Cardiac muscle cell (in vitro differentiated cells and primary cell): ENCODE measurements around the gene PDIA4. TPM values are rescaled to one million over a fixed set of nuclear protein-coding genes. Genes with fewer than 3 reads are reported as not detected.

Experiments
- DNase-seq, 2 donors: peaks; one replicate each; pipeline versions ENCODE4 v3.0.0 to v3.0.0-alpha.2; 2010 to 2017; ENCODE audit warnings: low read depth in 1 of 2, low spot score in 1 of 2
- H3K27ac ChIP-seq: fragments of 200-600 bp; sonication (generic); 2 replicates; pipeline ENCODE4 v1.5.1; 2016
- H3K27me3 ChIP-seq: fragments of 200-600 bp; sonication (generic); 2 replicates; pipeline ENCODE4 v1.6.0; 2016; ENCODE audit warnings: control low read depth
- H3K36me3 ChIP-seq: fragments of 200-600 bp; sonication (generic); 2 replicates; pipeline ENCODE4 v1.5.1; 2016; ENCODE audit warnings: control low read depth
- H3K4me1 ChIP-seq: fragments of 200-600 bp; sonication (generic); 2 replicates; pipeline ENCODE4 v1.8.1; 2017; ENCODE audit warnings: low read depth, mild to moderate bottlenecking, mixed run types
- H3K4me3 ChIP-seq: fragments of 200-600 bp; sonication (generic); 2 replicates; pipeline ENCODE4 v1.5.1; 2016; ENCODE audit warnings: mild to moderate bottlenecking
- H3K9me3 ChIP-seq: fragments of 200-600 bp; sonication (generic); 2 replicates; pipeline ENCODE4 v1.5.1; 2017; ENCODE audit warnings: low read depth, mild to moderate bottlenecking, control low read depth
- CTCF ChIP-seq: IDR thresholded peaks from 2 replicates; pipeline ENCODE4 v1.5.1; 2012; ENCODE audit warnings: low read depth, mild to moderate bottlenecking, low read length
- polyA plus RNA-seq: library from polyadenylated mRNA; unstranded; fragments of >200 nt; fragmentation: Nextera tagmentation; extraction: Ambion mirVana; gene quantifications from 2 replicates; pipeline ENCODE4 v1.2.1, GENCODE V29; 2016
- total RNA-seq: library from RNA; depleted of rRNA; stranded (reverse); fragments of >200 nt; gene quantifications from 2 replicates; pipeline ENCODE4 v1.2.3, GENCODE V29; 2016

PDIA4 gene
- total and polyA plus RNA-seq, 2 experiments from 2014 or later: 150 to 367 TPM

DNA sequence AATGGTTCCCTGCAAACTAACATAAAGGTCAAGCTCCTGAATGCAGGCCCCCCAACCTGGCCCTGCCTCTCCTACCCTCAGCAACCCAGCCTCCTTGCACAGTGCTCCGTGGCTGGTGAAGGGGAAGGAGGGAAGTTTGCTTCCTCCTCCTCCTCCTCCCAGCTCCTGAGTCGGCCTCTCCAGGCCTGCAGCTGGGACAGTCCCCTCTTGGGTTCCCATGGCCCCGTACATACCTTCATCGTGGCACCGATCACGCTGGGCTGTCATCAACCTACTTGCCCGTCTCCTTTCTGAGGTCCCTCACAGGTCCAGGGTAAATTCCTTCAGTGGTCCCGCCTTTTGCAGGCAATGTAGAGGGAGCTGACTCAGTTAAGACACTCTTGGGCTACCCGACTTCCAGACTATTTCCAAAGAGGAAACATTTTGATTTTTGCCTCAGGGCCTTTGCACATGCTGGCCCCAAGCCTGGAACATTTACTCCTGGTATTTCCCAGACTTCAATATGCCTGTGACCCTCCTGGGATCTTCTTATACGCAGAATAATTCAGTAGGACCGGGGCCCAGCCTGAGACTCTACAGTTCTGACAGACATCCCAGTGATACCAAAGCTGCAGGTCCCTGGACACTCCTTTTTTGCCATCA, 26.8 kb downstream of the PDIA4 start:
- Histone ChIP-seq H3K4me3 (no peak overlapping the region), H3K9me3 (no peaks in the 10 kb centered on the region), H3K36me3 (peaks cover 17% of the 10 kb centered on the region), H3K4me1 (no peaks in the 10 kb centered on the region), H3K27me3 (no peaks in the 10 kb centered on the region), H3K27ac (no peak overlapping the region)
- DNase-seq: no peak
- no peak for TF ChIP-seq CTCF

DNA sequence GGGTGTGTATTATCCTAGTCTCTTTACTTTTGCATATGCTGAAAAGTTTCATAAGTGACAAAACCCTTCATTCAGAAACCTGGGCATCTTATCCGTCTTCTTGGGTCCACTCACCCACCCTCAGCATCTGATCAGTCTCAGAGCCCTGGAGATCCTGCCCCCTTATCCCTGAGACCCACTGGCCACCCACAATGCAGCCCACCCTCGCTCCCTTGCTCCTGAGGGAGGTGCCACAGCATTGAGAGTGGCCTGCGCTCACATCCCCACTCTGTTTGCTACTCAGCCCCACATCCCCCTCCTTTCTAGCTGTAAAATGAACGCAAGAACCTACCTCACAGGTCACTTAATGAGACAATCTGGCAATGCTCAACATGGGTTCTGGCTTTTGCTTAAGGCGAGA, 27.3 kb downstream of the PDIA4 start:
- Histone ChIP-seq H3K27ac (no peak overlapping the region), H3K4me3 (no peak overlapping the region), H3K36me3 (peaks cover 16% of the 10 kb centered on the region), H3K4me1 (no peaks in the 10 kb centered on the region), H3K9me3 (no peaks in the 10 kb centered on the region), H3K27me3 (no peaks in the 10 kb centered on the region)
- DNase-seq: no peak
- no peak for TF ChIP-seq CTCF

DNA sequence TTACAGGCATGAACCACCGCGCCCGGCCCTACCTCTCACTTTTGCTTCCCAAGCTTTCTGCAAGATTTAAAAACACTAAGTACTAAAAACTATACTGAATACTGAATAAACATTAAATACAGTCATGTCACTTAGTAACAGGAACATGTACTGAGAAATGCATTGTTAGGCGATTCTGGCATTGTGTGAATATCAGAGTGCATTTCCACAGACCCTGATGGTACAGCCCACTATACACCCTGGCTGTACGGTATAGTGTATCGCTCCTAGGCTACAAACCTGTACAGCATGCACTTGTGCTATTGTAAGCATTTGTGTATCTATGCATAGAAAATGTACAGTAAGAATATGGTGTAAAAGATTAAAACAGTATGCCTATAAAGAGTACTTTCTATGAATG, 29.1 kb downstream of the PDIA4 start:
- H3K4me1 ChIP-seq: no peaks in the 10 kb centered on the region
- TF ChIP-seq CTCF: no peak
- DNase-seq: no peak
- peaks cover 6% of the 10 kb centered on the region for H3K36me3 ChIP-seq
- H3K27me3 ChIP-seq: no peaks in the 10 kb centered on the region
- no peak overlapping the region for H3K4me3 ChIP-seq
- H3K27ac ChIP-seq: no peak overlapping the region
- H3K9me3 ChIP-seq: no peaks in the 10 kb centered on the region

DNA sequence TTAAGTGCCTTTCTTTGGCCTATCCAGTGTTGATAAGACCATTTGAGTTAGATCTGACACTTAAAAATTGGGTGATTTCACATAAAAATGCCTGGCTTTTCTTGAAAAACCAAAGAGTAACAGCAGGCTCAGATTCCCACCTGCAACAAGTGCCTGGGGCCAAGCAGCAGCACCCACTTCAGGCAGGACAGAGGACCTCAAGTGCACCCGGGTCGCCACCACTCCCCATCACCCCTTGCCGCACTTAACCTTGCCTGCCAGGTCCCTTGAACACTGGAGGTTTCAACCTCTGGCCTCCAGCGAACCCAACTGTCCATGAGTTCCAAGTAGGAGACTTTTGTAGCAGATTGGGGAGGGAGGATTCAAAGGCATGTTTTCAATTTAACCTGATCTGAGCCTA, 30.8 kb downstream of the PDIA4 start:
- TF ChIP-seq CTCF: no peak
- DNase-seq: no peak
- no peak overlapping the region for H3K27ac ChIP-seq

DNA sequence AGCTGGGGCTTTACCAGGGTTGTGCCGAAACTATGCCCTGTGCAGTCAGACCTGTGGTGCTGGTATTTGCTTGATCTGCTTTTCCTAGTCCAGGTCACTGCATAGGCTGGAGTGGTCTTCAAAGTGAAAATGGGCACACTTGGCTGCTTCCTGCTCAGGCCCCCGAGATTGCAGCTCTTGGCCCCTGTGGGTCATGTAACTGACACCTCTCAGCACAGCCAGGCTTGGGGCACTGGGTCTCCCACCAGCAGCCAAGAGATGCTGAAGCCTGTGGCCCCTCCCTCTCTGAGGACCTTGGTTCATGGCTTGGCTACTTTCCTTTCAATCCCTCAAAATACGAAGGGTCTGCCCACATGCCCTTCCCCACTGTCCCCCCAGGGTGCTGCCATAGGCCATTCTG, 33.7 kb downstream of the PDIA4 start:
- Histone ChIP-seq H3K4me3 (no peak overlapping the region), H3K27me3 (no peaks in the 10 kb centered on the region), H3K27ac (no peak overlapping the region), H3K36me3 (no peaks in the 10 kb centered on the region), H3K4me1 (no peaks in the 10 kb centered on the region), H3K9me3 (no peaks in the 10 kb centered on the region)
- no peak for TF ChIP-seq CTCF
- no peak for DNase-seq

More for the DNA sequence above, 30.8 kb downstream of the PDIA4 start:
- Histone ChIP-seq H3K9me3 (no peaks in the 10 kb centered on the region), H3K36me3 (no peaks in the 10 kb centered on the region), H3K4me1 (no peaks in the 10 kb centered on the region), H3K27me3 (no peaks in the 10 kb centered on the region), H3K4me3 (no peak overlapping the region)
